Activated naive CD8-positive, alpha-beta T cell (primary cell): ENCODE data around the gene PGR.
"Not testable (repeated sequence)": the region's sequence is repeated elsewhere in the genome, so short reads cannot be mapped to it uniquely, and the experiment has no call there.

Experiments used
- H3K27ac Mint-ChIP-seq: one replicate; pipeline ENCODE4 v1.8.0; 2021; ENCODE audit warnings: mixed read lengths
- H3K27me3 Mint-ChIP-seq: one replicate; pipeline ENCODE4 v1.8.0; 2021; ENCODE audit warnings: mixed read lengths
- H3K36me3 Mint-ChIP-seq: one replicate; pipeline ENCODE4 v1.8.0; 2021; ENCODE audit warnings: mixed read lengths
- H3K4me1 Mint-ChIP-seq: one replicate; pipeline ENCODE4 v1.8.0; 2021; ENCODE audit warnings: low read depth, mixed read lengths
- H3K4me3 Mint-ChIP-seq: one replicate; pipeline ENCODE4 v1.8.0; 2021; ENCODE audit warnings: mild to moderate bottlenecking, mixed read lengths
- H3K9me3 Mint-ChIP-seq: one replicate; pipeline ENCODE4 v1.8.0; 2021; ENCODE audit warnings: low read depth, mixed read lengths

Gene PGR

DNA sequence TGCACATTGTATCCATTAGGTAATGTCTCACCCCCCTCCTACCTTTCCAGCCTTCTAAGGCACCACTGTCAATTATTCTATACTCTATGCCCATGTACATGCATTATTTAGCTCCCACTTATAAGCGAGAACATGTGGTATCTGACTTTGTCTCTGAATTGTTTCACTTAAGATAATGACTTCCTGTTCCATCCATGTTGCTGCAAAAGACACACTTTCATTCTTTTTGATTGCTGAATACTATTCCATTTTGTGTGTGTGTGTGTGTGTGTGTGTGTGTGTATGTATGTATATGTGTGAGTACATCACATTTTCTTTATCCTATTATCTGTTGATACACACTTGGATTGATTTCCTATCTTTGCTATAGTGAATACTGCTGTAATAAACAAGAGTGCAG is 84.2 kb downstream of the PGR start:
- Mint-ChIP-seq H3K9me3 (peaks cover 14% of the 10 kb centered on the region), H3K36me3 (no peaks in the 10 kb centered on the region), H3K4me1 (no peaks in the 10 kb centered on the region)

DNA sequence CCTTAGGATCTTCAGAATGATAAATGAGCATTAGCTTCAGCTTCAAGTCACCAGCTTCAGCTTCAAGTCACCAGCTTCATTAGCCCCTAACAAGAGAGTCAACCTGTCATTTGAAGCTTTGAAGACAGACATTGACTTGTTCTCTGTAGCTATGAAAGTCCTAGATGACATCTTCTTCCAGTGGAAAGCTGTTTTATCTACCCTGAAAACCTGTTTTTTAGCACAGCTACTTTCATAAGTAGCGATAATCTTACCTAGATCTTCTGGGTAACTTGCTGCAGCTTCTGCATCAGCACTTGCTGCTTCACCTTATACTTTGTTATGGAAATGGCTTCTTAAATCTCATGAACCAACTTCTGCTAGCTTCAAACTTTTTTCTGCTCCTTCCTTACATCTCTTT is 85.7 kb downstream of the PGR start:
- no peaks in the 10 kb centered on the region for H3K27me3 Mint-ChIP-seq
- no peak overlapping the region for H3K4me3 Mint-ChIP-seq
- no peaks in the 10 kb centered on the region for H3K36me3 Mint-ChIP-seq
- peaks cover 14% of the 10 kb centered on the region for H3K9me3 Mint-ChIP-seq
- no peaks in the 10 kb centered on the region for H3K4me1 Mint-ChIP-seq
- no peak overlapping the region for H3K27ac Mint-ChIP-seq

More for the DNA sequence above, 84.2 kb downstream of the PGR start:
- H3K27ac Mint-ChIP-seq: no peak overlapping the region
- no peaks in the 10 kb centered on the region for H3K27me3 Mint-ChIP-seq
- H3K4me3 Mint-ChIP-seq: no peak overlapping the region

DNA sequence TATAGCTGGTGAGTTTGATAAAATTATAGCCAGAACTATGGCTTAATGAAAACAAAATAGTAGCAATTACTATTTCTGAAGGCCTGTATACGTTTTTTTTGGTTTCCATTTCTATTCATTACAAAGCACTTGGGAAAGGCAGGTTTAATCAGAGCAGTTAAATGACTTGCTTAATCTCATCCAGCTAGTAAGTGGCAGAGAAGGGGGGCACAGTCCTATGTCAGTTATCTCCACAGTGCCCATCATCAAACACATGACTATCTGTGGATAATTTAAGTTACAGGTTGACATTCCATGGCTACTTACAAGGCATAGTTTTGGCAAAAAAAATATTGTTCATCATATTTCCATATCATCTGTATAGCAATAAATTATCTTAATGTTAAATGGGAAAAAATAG is 93.7 kb downstream of the PGR start:
- Mint-ChIP-seq H3K36me3 (no peaks in the 10 kb centered on the region), H3K4me3 (no peak overlapping the region), H3K27me3 (no peaks in the 10 kb centered on the region), H3K27ac (no peak overlapping the region), H3K9me3 (no peaks in the 10 kb centered on the region), H3K4me1 (no peaks in the 10 kb centered on the region)

DNA sequence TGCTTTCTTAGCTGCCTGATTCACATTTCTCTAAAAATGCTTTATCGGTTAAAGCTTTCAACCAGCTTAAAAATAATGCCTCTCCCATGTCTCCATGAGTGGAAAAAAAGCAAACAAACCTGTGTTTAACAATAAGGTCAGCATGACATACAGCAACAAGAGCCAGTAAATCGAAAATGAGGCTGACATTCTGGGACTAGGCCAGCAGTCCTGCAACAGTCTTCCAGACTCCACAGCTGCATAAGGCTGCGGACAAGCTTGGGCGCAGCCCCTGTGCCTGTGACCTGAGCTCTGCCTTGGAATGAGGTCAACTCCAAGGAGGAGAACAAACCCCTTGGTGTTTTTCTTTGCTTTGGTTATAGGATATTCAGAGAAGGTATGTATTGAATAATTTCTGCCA is 95.5 kb downstream of the PGR start:
- Mint-ChIP-seq H3K27me3 (no peaks in the 10 kb centered on the region), H3K4me3 (no peak overlapping the region), H3K27ac (no peak overlapping the region), H3K4me1 (no peaks in the 10 kb centered on the region), H3K9me3 (no peaks in the 10 kb centered on the region), H3K36me3 (no peaks in the 10 kb centered on the region)

DNA sequence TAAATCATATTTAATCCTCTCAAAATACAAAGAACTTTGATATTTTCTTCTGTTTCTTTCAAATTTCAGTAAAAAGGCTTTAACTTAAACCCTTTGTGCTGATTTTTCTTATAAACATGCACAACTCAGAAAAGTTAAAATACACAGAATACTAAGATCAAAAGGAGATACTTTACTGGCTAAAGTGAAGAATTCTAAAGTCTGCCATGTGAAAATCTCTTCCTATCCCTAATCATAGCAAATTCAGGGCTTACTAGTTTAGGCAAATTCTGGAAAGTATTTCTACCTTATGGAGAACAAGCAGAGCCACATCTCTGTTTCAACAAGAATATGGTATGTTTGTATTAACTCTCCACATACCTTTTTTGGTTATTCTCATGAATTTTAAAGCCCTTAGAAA is 96.6 kb downstream of the PGR start:
- Mint-ChIP-seq H3K27ac (no peak overlapping the region), H3K27me3 (no peaks in the 10 kb centered on the region), H3K9me3 (no peaks in the 10 kb centered on the region), H3K4me3 (no peak overlapping the region), H3K36me3 (no peaks in the 10 kb centered on the region), H3K4me1 (no peaks in the 10 kb centered on the region)

DNA sequence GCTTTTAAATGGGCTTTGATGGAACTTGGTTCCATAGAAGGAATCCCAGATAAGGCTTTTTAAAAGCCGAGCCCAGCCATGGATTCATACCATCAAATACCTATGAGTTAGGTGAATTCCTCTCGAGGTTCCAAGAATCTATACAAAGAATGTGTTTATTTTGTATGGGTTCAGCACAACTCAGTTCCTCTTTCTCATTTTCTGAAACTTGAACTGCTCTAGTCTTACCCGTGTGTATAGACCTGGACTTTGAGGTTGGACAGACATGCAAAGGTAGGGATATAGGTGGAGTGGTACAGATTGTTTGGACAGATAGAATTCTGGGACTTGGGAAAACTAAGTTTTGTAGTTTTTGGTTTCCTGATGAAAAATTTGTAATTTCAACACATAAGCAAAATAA is 97.9 kb downstream of the PGR start:
- Mint-ChIP-seq H3K9me3 (no peaks in the 10 kb centered on the region), H3K4me3 (no peak overlapping the region), H3K4me1 (no peaks in the 10 kb centered on the region), H3K27ac (no peak overlapping the region), H3K27me3 (no peaks in the 10 kb centered on the region), H3K36me3 (no peaks in the 10 kb centered on the region)

DNA sequence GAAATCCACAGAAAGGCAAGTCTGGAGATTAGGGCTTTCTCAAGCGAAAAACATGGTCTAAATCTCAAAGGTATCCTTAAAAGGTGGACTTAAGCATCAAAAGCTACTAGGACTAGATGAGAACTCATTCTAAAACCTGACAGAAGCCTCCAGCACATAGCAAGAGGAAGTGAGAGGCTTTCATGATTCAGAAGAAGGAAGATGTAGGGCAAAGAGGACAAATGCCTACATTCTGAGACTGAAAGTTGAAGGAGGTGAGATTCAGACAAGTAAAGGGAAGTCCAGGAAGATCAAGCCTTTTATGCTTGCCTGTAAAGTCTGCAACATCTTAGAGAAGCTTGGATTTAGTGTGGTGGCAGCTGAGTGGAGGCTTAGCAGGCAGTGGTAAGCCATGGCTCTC is 98.9 kb downstream of the PGR start:
- Mint-ChIP-seq H3K27ac (no peak overlapping the region), H3K4me1 (no peaks in the 10 kb centered on the region), H3K9me3 (no peaks in the 10 kb centered on the region), H3K4me3 (no peak overlapping the region), H3K27me3 (no peaks in the 10 kb centered on the region), H3K36me3 (no peaks in the 10 kb centered on the region)

DNA sequence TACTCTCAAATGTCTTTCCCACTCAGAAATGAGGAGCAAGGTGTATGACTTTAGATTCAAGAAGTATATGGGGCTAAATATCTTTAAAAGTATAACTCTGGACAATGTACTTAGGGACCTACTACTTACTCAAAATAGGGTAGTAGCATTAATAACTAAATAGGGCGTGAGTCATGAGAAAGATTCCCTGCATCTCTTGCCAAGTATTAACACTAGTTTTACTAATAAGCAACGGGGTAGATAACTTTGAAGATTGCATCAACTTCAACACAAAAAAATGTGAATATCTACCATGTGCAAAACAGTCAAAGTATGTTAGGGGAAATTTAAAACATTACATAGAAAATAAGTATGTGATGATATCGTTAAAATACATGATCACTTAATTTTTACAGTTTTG is 99.6 kb downstream of the PGR start:
- H3K27me3 Mint-ChIP-seq: no peaks in the 10 kb centered on the region
- H3K36me3 Mint-ChIP-seq: no peaks in the 10 kb centered on the region
- H3K27ac Mint-ChIP-seq: no peak overlapping the region
- no peak overlapping the region for H3K4me3 Mint-ChIP-seq
- H3K9me3 Mint-ChIP-seq: no peaks in the 10 kb centered on the region
- H3K4me1 Mint-ChIP-seq: no peaks in the 10 kb centered on the region

DNA sequence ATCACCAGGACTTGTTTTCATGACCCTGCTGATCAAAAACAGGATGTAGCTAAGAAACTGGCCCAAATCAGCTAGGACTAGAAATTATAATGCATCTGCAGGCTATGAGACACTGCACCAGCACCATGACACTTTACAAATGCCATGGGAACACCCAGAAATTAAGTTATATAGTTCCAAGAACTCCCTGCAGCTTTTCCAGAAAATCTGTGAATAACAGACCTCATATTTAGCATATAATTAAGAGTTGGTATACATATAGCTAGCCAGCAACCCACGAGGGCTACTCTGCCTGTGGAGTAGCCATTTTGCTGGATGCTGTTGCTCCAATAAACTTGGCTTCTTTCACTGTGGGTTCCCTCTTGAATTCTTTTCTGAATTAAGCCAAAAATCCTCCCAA is 101.0 kb downstream of the PGR start:
- no peaks in the 10 kb centered on the region for H3K36me3 Mint-ChIP-seq
- no peak overlapping the region for H3K27ac Mint-ChIP-seq
- no peaks in the 10 kb centered on the region for H3K27me3 Mint-ChIP-seq
- no peaks in the 10 kb centered on the region for H3K9me3 Mint-ChIP-seq
- H3K4me3 Mint-ChIP-seq: no peak overlapping the region
- no peaks in the 10 kb centered on the region for H3K4me1 Mint-ChIP-seq

DNA sequence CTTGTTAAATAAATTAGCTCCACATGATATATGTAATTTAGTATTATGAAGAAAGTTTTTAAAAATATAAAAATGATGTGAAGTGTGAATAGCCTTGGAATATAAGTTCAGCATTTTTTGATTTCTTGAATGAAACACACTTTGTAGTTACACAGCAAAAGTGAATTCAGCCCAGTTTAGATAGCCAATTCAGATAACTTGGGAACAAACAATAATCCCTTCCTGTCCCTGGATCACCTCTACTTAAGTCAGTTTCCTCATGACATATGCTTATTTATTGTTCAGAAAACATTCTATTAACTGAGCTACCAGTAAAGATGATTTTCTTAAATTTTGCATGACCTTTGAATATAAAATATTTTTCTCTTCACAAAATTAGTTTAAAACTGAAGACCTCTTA is 107.4 kb downstream of the PGR start:
- H3K27me3 Mint-ChIP-seq: no peaks in the 10 kb centered on the region

DNA sequence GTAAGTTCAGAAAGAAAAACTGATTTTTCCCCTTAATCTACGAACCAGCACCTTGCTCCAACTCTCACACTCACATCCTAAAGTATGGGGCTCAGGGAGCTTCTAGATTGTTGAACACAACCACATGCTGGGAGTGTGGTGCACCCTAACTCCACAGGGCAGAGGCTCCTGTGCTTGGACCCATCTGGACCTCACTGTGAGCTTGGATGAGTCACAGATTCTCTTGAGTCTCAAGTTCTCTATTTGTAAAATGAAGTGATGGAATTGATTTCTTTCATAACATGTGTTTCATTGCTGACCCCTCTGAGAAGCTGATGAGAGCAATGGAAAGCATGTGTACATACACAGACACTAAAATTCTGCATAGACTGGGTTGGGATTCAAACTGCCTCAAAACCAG is 109.7 kb downstream of the PGR start:
- H3K9me3 Mint-ChIP-seq: no peaks in the 10 kb centered on the region
- no peak overlapping the region for H3K4me3 Mint-ChIP-seq
- H3K27ac Mint-ChIP-seq: no peak overlapping the region
- H3K4me1 Mint-ChIP-seq: no peaks in the 10 kb centered on the region
- no peaks in the 10 kb centered on the region for H3K27me3 Mint-ChIP-seq
- no peaks in the 10 kb centered on the region for H3K36me3 Mint-ChIP-seq

More for the DNA sequence above, 107.4 kb downstream of the PGR start:
- no peak overlapping the region for H3K27ac Mint-ChIP-seq
- H3K4me1 Mint-ChIP-seq: no peaks in the 10 kb centered on the region
- no peaks in the 10 kb centered on the region for H3K9me3 Mint-ChIP-seq
- no peaks in the 10 kb centered on the region for H3K36me3 Mint-ChIP-seq
- H3K4me3 Mint-ChIP-seq: no peak overlapping the region

DNA sequence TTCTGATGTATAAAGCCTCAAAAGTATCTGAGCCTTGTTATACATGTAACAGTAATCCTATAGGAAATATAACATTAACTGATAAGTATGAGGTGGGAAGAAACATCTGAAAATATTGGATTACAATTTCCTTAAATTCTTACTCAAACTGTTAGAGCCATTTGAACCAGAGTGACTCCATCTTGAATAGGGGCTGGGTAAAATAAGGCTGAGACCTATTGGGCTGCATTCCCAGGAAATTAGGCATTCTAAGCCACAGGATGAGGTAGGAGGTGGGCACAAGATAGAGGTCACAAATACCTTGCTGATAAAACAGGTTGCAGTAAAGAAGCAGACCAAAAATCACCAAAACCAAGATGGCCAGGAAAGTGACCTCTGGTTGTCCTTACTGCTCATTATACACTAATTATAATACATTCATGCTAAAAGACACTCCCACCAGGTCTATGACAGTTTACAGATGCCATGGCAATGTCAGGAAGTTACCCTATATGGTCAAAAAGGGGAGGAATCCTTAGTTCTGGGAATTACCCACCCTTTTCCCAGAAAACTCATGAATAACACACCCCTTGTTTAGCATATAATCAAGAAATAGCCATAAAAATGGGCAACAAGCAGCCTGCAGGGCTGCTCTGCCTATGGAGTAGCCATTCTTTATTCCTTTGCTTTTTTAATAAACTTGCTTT is 114.9 kb downstream of the PGR start:
- H3K4me1 Mint-ChIP-seq: no peaks in the 10 kb centered on the region
- H3K9me3 Mint-ChIP-seq: no peaks in the 10 kb centered on the region
- no peak overlapping the region for H3K4me3 Mint-ChIP-seq
- H3K27me3 Mint-ChIP-seq: no peaks in the 10 kb centered on the region
- H3K27ac Mint-ChIP-seq: no peak overlapping the region
- no peaks in the 10 kb centered on the region for H3K36me3 Mint-ChIP-seq

DNA sequence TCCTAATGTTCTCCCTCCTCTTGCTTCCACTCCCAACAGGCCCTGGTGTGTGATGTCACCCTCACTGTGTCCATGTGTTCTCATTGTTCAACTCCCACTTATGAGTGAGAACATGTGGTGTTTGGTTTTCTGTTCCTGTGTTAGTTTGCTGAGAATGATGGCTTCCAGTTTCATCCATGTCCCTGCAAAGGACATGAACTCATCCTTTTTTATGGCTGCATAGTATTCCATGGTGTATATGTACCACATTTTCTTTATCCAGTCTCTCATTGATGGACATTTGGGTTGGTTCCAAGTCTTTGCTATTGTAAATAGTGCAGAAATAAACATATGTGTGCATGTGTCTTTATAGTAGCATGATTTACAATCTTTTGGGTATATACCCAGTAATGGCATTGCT is 115.9 kb downstream of the PGR start:
- H3K9me3 Mint-ChIP-seq, H3K36me3 Mint-ChIP-seq, H3K27me3 Mint-ChIP-seq, H3K27ac Mint-ChIP-seq, H3K4me3 Mint-ChIP-seq, H3K4me1 Mint-ChIP-seq: not testable (repeated sequence)

DNA sequence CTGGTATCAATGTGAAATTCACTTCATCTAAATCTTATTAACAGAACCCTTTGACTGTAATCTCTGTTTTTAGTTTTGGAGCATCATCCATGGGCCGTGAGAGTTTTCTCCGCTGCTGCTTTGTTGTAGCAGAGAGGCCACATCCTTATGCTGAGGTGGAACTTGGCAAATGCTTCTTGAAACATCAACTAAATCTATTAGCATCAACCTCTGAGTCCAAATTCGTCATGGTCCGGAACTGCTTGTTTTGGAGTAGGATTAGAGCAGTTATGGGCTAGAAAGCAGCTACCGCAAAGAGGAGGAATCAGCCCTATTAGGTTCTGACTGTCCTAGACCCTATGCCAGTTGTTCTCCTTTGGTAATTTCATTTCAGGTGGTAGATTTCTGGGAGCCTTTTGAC is 117.7 kb downstream of the PGR start:
- Mint-ChIP-seq H3K9me3 (peaks cover 4% of the 10 kb centered on the region), H3K36me3 (no peaks in the 10 kb centered on the region), H3K27ac (no peak overlapping the region), H3K4me3 (no peak overlapping the region), H3K4me1 (no peaks in the 10 kb centered on the region), H3K27me3 (no peaks in the 10 kb centered on the region)

DNA sequence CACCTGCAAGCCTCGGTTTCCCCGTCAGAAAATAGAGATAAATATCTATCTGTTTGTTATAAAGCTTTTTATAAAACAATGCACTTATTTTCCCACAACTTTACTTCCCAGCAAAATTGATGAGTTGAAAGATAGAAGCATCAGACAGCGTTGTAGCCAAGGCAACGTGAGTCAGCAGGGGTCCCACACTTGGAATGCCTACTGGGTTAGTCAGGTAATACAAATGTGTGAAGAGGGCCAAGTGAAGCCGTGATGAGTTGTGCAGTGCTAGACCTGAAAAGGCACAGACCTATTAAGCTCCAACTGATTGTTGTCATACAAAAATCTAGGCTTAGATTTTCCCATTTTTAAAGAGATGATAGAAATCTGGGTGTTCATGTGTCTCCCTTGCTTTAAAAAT is 118.7 kb downstream of the PGR start:
- Mint-ChIP-seq H3K36me3 (no peaks in the 10 kb centered on the region), H3K27ac (no peak overlapping the region), H3K27me3 (no peaks in the 10 kb centered on the region), H3K4me1 (no peaks in the 10 kb centered on the region), H3K4me3 (no peak overlapping the region), H3K9me3 (peaks cover 7% of the 10 kb centered on the region)

DNA sequence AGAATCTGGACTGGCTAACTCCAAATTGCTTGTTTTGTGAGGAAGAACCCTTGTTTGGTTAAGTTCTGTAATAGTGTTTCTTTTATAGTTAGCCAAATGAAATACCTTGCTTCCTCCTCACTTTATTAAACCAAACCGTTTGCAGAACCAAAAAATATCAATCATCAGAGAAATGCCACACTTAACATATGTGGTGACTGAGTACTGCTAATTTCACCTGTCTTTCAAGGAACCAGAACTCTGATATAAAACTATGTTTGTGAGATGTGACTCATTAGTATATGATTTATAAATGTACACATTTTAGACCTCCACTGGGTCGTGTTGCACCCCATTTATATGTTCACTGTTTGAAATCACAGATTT is 119.9 kb downstream of the PGR start:
- no peak overlapping the region for H3K27ac Mint-ChIP-seq
- no peaks in the 10 kb centered on the region for H3K4me1 Mint-ChIP-seq
- H3K4me3 Mint-ChIP-seq: no peak overlapping the region
- H3K9me3 Mint-ChIP-seq: peaks cover 7% of the 10 kb centered on the region
- no peaks in the 10 kb centered on the region for H3K27me3 Mint-ChIP-seq
- no peaks in the 10 kb centered on the region for H3K36me3 Mint-ChIP-seq
